ENCODE data around the gene RNF149.

DNA sequence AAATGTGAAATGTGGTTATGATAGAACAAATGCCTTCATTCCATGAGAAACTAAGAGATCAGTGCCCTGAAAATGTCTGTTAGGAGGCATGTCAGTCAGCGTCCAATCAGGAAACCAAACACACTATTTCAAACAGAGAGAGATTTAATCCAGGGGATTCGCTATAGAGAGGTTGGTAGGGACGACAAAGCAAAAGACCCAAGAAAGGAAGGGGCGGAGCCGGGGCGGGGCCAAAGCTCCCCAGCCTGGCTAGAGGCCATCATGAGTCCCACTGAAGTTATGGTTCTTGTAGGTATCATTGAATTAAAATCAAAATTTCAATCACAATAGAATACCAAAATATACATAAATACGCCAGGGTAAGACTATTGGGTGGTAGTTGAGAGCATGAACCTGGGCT, 32.9 kb upstream of the RNF149 start:
- TF ChIP-seq KLF13 (tag; IDR thresholded peaks at IDR 0.05; ENCODE audit: borderline replicate concordance, low read depth) (no peak), XRCC5 (IDR thresholded peaks at IDR 0.05; ENCODE audit: low read depth, low read length) (no peak), SMARCA4 (IDR thresholded peaks at IDR 0.05) (no peak), ZNF609 (CRISPR knock-in tag; IDR thresholded peaks at IDR 0.05; ENCODE audit: borderline replicate concordance) (no peak)
